HPDE6-E6E7 (cell line): ENCODE data around the gene TEC.
"Not testable (repeated sequence)": the region's sequence is repeated elsewhere in the genome, so short reads cannot be mapped to it uniquely, and the experiment has no call there.

Source experiments
- DNase-seq: peaks from one replicate; pipeline ENCODE4 v3.0.0; 2011; ENCODE audit warnings: missing footprints; ENCODE audit errors: extremely low spot score

Gene TEC

GRCh38 chr4:48242511-48243195, 27.0 kb downstream of the TEC start:
- no peak for DNase-seq

GRCh38 chr4:48241731-48242130, 27.9 kb downstream of the TEC start:
- no peak for DNase-seq

- peak; percentile 44 for DNase-seq
These were observed 31.5 kb downstream of the TEC start for GRCh38 chr4:48237996-48238645.

GRCh38 chr4:48235050-48235449, 34.6 kb downstream of the TEC start:
- DNase-seq, result no peak

GRCh38 chr4:48234575-48234974, 35.1 kb downstream of the TEC start:
- no peak for DNase-seq

GRCh38 chr4:48228949-48229348, 40.7 kb downstream of the TEC start:
- no peak for DNase-seq

GRCh38 chr4:48227662-48228061, 42.0 kb downstream of the TEC start:
- DNase-seq, result no peak

- DNase-seq, result no peak
These were observed 43.4 kb downstream of the TEC start for GRCh38 chr4:48226199-48226598.

- DNase-seq, result no peak
These were observed 44.1 kb downstream of the TEC start for GRCh38 chr4:48225368-48226141.

GRCh38 chr4:48224606-48225005, 45.0 kb downstream of the TEC start:
- no peak for DNase-seq

- DNase-seq, result peak; percentile 83
These were observed 45.9 kb downstream of the TEC start for GRCh38 chr4:48223633-48224295.

- DNase-seq, result no peak
These were observed 47.1 kb downstream of the TEC start for GRCh38 chr4:48222491-48222890.

- DNase-seq, result not testable (repeated sequence)
These were observed 50.2 kb downstream of the TEC start for GRCh38 chr4:48219430-48219829.

GRCh38 chr4:48216563-48216962, 53.1 kb downstream of the TEC start:
- no peak for DNase-seq

GRCh38 chr4:48215977-48216376, 53.7 kb downstream of the TEC start:
- no peak for DNase-seq

- DNase-seq, result no peak
These were observed 57.5 kb downstream of the TEC start for GRCh38 chr4:48212165-48212564.

GRCh38 chr4:48210966-48211328, 58.7 kb downstream of the TEC start:
- DNase-seq, result no peak

- no peak for DNase-seq
These were observed 64.0 kb downstream of the TEC start for GRCh38 chr4:48205626-48206025.

- no peak for DNase-seq
These were observed 64.5 kb downstream of the TEC start for GRCh38 chr4:48205107-48205506.

- DNase-seq, result no peak
These were observed 65.8 kb downstream of the TEC start for GRCh38 chr4:48203819-48204218.

- no peak for DNase-seq
These were observed 71.9 kb downstream of the TEC start for GRCh38 chr4:48197643-48198237.
